Coronary artery (tissue), 2 donors: ENCODE measurements around the gene POU5F1.
"Not testable (repeated sequence)": the region's sequence is repeated elsewhere in the genome, so short reads cannot be mapped to it uniquely, and the experiment has no call there.

Experiments used
- DNase-seq: peaks from one replicate; pipeline ENCODE4 v3.0.0-alpha.2; 2017; ENCODE audit warnings: low spot score
- H3K27ac ChIP-seq, 2 donors: fragments of 200-600 bp; sonication (generic); one replicate each; pipeline ENCODE4 v1.5.1; 2016 to 2019
- H3K4me3 ChIP-seq: fragments of 200-600 bp; sonication (generic); 2 replicates; pipeline ENCODE4 v1.5.1; 2016; ENCODE audit warnings: mild to moderate bottlenecking, moderate library complexity
- TF ChIP-seq, protein P1 (sequence below): fragments of 200-600 bp; sonication (generic); IDR thresholded peaks from one replicate; pipeline ENCODE4 v1.5.1; 2019; ENCODE audit warnings: antibody characterized with exemption

POU5F1 gene

DNA sequence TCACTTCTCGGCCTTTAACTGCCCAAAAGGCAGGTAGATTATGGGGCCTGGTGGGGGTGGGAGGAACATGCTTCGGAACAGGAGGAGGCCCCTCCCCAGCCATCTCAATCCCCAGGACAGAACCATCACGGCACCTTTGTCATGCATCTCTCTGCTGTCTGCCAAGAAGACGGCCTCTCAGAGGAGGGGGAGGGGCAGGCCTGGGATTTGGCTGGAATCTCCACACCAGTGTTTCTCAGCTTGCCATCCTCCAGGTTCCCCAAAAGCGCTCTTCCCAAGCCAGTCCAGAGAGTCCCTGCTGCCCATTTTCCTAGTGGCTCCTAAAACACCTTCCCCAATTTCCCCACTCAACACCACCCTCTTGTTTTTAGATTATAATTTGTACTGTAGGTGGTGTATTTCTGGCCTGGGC is 2.5 kb upstream of the POU5F1 start:
- no peak overlapping the region for H3K4me3 ChIP-seq
- no peak for DNase-seq
- H3K27ac ChIP-seq: no peak overlapping the region
- TF ChIP-seq, protein P1, sequence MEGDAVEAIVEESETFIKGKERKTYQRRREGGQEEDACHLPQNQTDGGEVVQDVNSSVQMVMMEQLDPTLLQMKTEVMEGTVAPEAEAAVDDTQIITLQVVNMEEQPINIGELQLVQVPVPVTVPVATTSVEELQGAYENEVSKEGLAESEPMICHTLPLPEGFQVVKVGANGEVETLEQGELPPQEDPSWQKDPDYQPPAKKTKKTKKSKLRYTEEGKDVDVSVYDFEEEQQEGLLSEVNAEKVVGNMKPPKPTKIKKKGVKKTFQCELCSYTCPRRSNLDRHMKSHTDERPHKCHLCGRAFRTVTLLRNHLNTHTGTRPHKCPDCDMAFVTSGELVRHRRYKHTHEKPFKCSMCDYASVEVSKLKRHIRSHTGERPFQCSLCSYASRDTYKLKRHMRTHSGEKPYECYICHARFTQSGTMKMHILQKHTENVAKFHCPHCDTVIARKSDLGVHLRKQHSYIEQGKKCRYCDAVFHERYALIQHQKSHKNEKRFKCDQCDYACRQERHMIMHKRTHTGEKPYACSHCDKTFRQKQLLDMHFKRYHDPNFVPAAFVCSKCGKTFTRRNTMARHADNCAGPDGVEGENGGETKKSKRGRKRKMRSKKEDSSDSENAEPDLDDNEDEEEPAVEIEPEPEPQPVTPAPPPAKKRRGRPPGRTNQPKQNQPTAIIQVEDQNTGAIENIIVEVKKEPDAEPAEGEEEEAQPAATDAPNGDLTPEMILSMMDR: no peak

DNA sequence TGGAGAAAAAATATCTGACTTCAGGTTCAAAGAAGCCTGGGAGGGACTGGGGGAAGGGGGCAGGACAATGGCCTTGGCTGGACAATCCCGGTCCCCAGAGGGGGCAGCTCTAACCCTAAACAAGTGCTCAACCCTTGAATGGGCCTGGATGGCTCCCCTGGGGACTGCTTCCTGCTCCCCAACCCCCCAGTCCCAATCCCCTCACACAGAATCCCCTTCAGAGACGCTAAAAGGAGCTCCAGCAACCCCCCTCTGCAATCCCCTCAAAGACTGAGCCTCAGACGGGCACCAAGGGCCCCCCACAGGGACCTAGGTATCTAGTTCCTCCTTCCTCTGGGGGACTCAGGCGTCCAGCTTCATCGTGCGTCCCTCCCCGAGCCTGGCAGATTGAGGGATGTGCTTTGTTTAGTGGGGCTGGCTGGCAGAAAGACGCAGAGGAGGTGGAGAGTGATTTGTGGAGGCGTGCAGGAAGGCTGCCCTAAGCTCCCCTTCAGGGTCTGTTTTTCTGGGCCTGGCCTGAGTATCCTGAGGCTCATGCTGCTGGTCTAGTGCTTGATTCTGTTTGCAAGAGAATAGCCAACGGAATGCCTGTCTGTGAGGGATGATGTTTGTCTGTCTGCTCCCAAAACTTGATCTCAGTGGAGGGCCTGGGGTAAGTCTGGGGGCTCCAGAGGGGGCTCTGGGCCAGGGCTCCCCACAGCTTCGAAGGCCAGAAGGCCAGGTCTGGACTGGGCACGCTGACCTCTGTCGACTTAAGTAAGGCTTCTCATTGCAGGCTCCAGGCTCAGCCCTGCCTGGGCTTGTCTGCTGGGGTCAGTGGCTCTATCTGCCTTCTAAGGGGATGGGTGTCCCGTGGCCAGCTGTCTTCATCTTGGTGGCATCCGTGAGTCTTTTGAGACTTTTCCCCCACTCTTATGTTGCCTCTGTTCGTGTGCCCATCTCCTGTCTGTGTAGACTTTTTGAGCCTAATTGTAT is 1.7 kb upstream of the POU5F1 start:
- Histone ChIP-seq H3K4me3 (no peak overlapping the region), H3K27ac (no peak overlapping the region)
- DNase-seq: no peak
- TF ChIP-seq, protein P1: no peak

DNA sequence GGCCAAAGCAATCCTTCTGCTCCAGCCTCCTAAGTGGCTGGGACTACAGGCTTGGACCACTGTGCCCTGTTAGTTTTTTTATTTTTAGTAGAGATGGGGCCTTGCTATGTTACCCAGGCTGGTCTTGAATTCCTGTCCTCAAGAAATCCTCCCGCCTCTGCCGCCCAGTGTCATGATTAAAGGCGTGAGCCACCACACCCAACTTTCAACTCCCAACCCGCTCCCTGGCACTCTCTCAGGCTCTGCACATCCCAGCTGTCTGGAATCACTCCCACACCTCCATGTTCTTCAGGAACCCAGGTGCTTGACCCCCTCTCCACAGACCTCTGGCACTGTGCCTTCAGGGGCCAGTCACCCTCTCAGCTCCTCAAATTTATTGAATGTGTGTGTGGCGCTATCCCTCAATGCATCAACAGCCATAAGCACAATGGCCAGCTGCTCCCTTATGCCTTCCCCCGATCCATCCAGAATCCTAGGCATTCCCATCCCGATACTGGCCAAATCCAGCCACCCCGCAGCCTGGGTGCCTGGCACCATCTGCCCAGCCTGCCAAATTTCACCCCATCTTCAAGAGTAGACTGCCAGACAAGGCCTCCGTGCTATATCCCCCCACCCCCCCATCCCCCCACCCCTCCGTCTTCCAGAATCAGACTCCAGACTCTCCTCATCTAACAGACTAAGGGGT is 647 bp upstream of the POU5F1 start:
- no peak for DNase-seq
- H3K4me3 ChIP-seq: no peak overlapping the region
- TF ChIP-seq, protein P1: no peak
- H3K27ac ChIP-seq: no peak overlapping the region

- H3K4me3 ChIP-seq, DNase-seq, H3K27ac ChIP-seq: not testable (repeated sequence)
Measured at GRCh38 chr6:31169858-31170599, 453 bp downstream of the POU5F1 start.

- DNase-seq: no peak
- Histone ChIP-seq H3K4me3 (no peak overlapping the region), H3K27ac (no peak overlapping the region)
- TF ChIP-seq, protein P1: no peak
Measured at GRCh38 chr6:31169123-31169857, 1.2 kb downstream of the POU5F1 start.

DNA sequence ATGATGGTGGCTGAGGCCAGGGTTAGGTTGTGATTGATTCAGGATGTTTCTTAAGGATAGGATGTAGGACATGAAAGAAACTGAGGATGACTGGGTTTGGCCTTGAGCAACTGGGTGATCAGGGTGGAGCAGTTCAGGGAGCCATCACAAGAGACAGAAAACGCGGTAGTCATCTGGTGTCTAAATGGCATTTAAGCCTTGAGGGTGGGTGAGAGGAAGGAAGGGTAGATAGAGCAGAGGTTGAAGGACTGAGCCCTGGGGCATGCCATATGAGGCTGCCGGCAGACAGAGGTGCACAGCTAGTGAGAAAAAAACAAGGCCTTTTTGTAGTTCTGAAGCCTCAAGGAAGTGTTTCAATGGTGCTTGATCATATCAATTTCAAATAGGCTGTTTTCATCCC is 1.9 kb downstream of the POU5F1 start:
- no peak overlapping the region for H3K27ac ChIP-seq
- no peak for DNase-seq
- TF ChIP-seq, protein P1: no peak
- H3K4me3 ChIP-seq: no peak overlapping the region

DNA sequence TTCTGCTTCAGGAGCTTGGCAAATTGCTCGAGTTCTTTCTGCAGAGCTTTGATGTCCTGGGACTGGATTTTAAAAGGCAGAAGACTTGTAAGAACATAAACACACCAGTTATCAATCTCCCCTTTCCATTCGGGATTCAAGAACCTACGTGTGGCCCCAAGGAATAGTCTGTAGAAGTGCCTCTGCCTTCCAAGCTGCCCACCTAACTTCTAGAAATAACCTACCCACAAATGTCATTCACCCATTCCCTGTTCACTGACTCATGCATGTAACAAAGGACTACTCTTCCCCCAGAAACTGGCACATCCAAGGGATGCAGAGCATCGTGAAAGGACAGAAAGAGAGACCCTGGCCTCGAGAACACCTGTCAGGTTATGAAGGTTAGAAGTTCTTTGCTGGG is 4.5 kb downstream of the POU5F1 start:
- H3K4me3 ChIP-seq: no peak overlapping the region
- H3K27ac ChIP-seq: no peak overlapping the region
- no peak for DNase-seq
- TF ChIP-seq, protein P1: no peak

DNA sequence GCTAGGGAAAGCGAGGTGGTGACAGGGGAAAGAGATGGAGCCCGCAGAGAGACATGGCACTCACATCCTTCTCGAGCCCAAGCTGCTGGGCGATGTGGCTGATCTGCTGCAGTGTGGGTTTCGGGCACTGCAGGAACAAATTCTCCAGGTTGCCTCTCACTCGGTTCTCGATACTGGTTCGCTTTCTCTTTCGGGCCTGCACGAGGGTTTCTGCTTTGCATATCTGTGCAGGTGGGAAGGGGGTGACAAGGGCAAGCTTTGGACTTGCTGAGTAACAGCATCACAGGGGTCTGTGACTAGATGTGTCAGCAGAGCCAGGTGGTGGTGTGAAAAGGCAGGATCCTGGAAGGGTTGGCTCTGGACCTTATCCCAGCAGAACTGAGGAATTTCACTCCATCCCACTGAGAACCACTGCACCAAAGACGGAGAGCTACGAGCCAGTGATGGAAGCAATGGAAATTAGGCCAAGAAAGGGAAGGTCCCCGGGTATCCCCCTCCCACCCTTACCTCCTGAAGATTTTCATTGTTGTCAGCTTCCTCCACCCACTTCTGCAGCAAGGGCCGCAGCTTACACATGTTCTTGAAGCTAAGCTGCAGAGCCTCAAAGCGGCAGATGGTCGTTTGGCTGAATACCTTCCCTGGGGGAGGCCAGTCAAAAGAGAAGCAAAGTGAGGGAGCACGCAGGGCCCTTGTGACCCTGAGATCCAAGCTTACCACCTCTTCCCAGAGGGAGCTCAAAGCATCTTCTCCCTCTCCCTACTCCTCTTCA is 5.2 kb downstream of the POU5F1 start:
- DNase-seq, H3K27ac ChIP-seq, H3K4me3 ChIP-seq: not testable (repeated sequence)

DNA sequence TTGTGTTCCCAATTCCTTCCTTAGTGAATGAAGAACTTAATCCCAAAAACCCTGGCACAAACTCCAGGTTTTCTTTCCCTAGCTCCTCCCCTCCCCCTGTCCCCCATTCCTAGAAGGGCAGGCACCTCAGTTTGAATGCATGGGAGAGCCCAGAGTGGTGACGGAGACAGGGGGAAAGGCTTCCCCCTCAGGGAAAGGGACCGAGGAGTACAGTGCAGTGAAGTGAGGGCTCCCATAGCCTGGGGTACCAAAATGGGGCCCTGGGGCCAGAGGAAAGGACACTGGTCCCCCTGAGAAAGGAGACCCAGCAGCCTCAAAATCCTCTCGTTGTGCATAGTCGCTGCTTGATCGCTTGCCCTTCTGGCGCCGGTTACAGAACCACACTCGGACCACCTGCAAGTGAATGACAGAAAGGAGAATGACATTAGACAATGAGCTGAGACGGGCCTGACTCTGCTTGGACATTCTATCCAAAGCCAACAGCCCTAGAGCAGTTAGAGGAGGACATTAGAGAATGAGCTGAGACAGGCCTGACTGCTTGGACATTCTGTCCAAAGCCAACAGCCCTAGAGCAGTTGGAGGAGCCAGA is 5.9 kb downstream of the POU5F1 start:
- not testable (repeated sequence) for DNase-seq, H3K4me3 ChIP-seq, H3K27ac ChIP-seq
